ENCODE results near the gene COX7A2L. TPM values are rescaled to one million over a fixed set of nuclear protein-coding genes. Genes with fewer than 3 reads are reported as not detected.
"Not testable (repeated sequence)": the region's sequence is repeated elsewhere in the genome, so short reads cannot be mapped to it uniquely, and the experiment has no call there.

COX7A2L gene
- total RNA-seq, 1 donor = 135 TPM

- H3K4me3 ChIP-seq (ENCODE audit: low read length) = no peak overlapping the region
- H3K27me3 ChIP-seq (ENCODE audit: insufficient read depth, low read length) = no peaks in the 10 kb centered on the region
- H3K4me1 ChIP-seq (ENCODE audit: insufficient read depth, low read length) = no peaks in the 10 kb centered on the region
- no peaks in the 10 kb centered on the region for H3K9me3 ChIP-seq (ENCODE audit: low read depth, low read length)
These were observed 23.0 kb downstream of the COX7A2L start for GRCh38 chr2:42337846-42338566.

- Histone ChIP-seq H3K9me3 (ENCODE audit: low read depth, low read length) (no peaks in the 10 kb centered on the region), H3K4me3 (ENCODE audit: low read length) (no peak overlapping the region), H3K27me3 (ENCODE audit: insufficient read depth, low read length) (no peaks in the 10 kb centered on the region), H3K4me1 (ENCODE audit: insufficient read depth, low read length) (no peaks in the 10 kb centered on the region)
These were observed 23.6 kb downstream of the COX7A2L start for GRCh38 chr2:42337356-42337820.

- no peaks in the 10 kb centered on the region for H3K27me3 ChIP-seq (ENCODE audit: insufficient read depth, low read length)
- H3K4me1 ChIP-seq (ENCODE audit: insufficient read depth, low read length) = no peaks in the 10 kb centered on the region
- H3K4me3 ChIP-seq (ENCODE audit: low read length) = no peak overlapping the region
- H3K9me3 ChIP-seq (ENCODE audit: low read depth, low read length) = no peaks in the 10 kb centered on the region
These were observed 24.6 kb downstream of the COX7A2L start for GRCh38 chr2:42336361-42336965.

DNA sequence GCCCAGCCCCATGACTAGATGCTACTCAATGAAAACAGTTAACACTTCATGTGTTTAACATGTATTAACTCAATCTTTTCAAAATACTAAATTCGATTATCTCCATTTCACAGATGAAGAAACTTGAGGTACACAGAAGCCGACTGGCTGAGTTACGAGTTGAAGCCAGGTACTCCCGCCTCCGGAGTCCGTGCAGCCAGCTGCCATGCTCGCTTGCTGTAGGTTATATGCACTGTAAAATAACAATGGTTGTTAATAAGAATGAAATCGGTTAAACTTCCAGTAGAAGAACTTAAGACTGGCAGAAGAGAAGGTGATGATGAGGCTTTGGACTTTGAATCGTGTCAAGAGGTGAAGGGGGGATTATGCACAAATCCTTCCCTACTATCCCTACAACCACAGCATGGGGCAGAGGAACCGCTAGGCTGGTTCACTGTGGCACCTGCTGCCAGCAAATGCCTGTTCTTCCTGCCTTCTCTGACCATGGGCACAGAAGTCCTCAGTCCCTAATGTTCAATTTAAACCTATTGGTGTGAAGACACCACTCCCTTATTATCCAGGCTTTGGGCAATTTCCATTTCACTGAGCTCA is 25.4 kb downstream of the COX7A2L start:
- Histone ChIP-seq H3K27me3 (ENCODE audit: insufficient read depth, low read length) (no peaks in the 10 kb centered on the region), H3K4me3 (ENCODE audit: low read length) (no peak overlapping the region), H3K9me3 (ENCODE audit: low read depth, low read length) (no peaks in the 10 kb centered on the region), H3K4me1 (ENCODE audit: insufficient read depth, low read length) (no peaks in the 10 kb centered on the region)

GRCh38 chr2:42334865-42335264 is 26.2 kb downstream of the COX7A2L start:
- not testable (repeated sequence) for H3K27me3 ChIP-seq (ENCODE audit: insufficient read depth, low read length); H3K9me3 ChIP-seq (ENCODE audit: low read depth, low read length); H3K4me1 ChIP-seq (ENCODE audit: insufficient read depth, low read length); H3K4me3 ChIP-seq (ENCODE audit: low read length)

DNA sequence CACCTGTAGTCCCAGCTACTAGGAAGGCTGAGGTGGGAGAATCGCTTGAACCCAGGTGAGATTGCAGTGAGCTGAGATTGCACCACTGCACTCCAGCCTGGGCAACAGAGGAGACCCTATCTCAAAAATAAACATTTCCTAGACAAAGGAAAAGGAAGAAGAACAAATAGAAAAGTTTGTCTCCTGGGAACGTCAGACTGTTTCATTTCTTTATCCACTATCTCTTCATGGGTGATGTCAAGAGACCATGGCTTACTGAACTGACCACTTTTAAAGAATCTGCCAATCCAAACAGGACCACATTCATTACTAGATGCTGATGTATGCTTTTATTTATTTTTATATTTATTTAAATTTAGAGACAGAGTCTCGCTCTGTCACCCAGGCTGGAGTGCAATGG is 26.8 kb downstream of the COX7A2L start:
- Histone ChIP-seq H3K4me1 (ENCODE audit: insufficient read depth, low read length) (no peaks in the 10 kb centered on the region), H3K9me3 (ENCODE audit: low read depth, low read length) (no peaks in the 10 kb centered on the region), H3K27me3 (ENCODE audit: insufficient read depth, low read length) (no peaks in the 10 kb centered on the region), H3K4me3 (ENCODE audit: low read length) (no peak overlapping the region)

DNA sequence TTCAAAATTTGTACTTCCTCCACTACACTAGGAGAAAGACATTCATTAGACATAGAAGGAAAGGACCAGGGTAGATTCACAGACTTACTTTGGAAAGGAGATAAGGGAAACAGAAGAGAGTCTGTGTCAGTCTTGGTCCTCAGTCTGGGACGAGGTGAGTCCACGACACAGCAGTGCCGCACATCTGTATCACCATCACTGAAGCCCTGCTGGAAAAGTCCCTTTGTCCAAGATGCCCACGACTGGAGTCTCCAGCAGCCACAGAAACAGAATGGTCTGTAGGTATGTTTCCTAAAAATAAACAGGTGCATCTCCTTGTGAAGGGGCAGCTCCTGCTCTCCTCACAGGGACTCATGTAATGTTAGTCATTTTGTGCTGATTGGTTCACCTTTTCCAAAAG is 27.4 kb downstream of the COX7A2L start:
- Histone ChIP-seq H3K9me3 (ENCODE audit: low read depth, low read length) (no peaks in the 10 kb centered on the region), H3K4me1 (ENCODE audit: insufficient read depth, low read length) (no peaks in the 10 kb centered on the region), H3K4me3 (ENCODE audit: low read length) (no peak overlapping the region), H3K27me3 (ENCODE audit: insufficient read depth, low read length) (no peaks in the 10 kb centered on the region)

- H3K4me1 ChIP-seq (ENCODE audit: insufficient read depth, low read length) = no peaks in the 10 kb centered on the region
These were observed 28.4 kb downstream of the COX7A2L start for GRCh38 chr2:42332575-42332974.

DNA sequence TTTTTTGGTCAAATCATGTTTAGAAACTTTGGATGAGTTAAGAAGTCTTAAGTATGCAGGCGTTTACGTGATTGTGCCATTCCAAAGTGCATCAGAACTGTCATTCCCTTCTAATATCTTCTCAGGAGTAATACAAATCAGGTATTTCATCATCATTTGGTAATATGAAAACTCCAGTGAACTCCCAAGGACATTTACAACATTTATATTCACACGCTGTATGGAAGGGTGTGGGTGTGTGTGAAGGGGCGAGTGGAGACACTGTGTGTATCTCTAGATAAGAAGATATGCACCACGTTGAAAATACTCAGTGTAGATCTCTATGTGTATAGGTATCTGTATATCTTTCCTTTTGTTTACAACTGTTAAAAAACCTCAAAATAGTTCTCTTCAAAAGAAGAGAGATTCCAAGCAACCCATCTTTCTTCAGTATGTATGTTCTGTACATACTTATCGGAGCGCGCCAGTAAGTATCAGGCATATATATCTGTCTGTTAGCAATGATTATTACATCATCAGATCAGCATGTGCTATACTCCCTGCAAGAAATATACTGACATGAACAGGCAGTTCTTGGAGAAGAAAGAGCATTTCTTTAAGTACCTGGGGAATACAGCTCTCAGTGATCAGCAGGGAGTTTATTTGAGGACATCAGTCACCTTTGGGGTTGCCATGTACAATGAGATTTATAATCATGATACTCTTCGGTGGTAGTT is 29.3 kb downstream of the COX7A2L start:
- Histone ChIP-seq H3K4me3 (ENCODE audit: low read length) (no peak overlapping the region), H3K9me3 (ENCODE audit: low read depth, low read length) (no peaks in the 10 kb centered on the region), H3K4me1 (ENCODE audit: insufficient read depth, low read length) (no peaks in the 10 kb centered on the region), H3K27me3 (ENCODE audit: insufficient read depth, low read length) (no peaks in the 10 kb centered on the region)

More at GRCh38 chr2:42332575-42332974, 28.4 kb downstream of the COX7A2L start:
- Histone ChIP-seq H3K9me3 (ENCODE audit: low read depth, low read length) (no peaks in the 10 kb centered on the region), H3K4me3 (ENCODE audit: low read length) (no peak overlapping the region), H3K27me3 (ENCODE audit: insufficient read depth, low read length) (no peaks in the 10 kb centered on the region)

DNA sequence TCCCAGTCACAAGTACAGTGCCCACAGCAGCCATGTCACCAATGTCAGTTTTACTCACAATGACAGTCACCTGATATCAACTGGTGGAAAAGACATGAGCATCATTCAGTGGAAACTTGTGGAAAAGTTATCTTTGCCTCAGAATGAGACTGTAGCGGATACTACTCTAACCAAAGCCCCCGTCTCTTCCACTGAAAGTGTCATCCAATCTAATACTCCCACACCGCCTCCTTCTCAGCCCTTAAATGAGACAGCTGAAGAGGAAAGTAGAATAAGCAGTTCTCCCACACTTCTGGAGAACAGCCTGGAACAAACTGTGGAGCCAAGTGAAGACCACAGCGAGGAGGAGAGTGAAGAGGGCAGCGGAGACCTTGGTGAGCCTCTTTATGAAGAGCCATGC is 31.3 kb downstream of the COX7A2L start:
- Histone ChIP-seq H3K9me3 (ENCODE audit: low read depth, low read length) (no peaks in the 10 kb centered on the region), H3K4me3 (ENCODE audit: low read length) (no peak overlapping the region), H3K4me1 (ENCODE audit: insufficient read depth, low read length) (no peaks in the 10 kb centered on the region), H3K27me3 (ENCODE audit: insufficient read depth, low read length) (no peaks in the 10 kb centered on the region)

DNA sequence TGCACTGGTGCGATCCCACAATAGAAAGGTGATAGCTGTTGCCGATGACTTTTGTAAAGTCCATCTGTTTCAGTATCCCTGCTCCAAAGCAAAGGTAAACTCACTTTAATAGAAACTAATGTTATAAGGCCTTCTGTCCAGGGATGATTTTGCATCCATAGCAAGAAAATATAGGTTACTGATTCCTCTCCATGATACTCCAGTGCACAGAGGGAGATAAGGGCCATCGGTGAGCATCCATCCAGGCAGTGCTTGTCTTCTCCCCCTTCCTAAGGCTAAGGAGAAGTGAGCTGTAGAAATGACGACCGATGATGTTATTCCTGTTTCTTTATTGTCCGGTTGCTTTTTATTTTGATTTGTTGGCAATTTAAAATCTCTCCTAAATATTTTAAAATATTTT is 32.1 kb downstream of the COX7A2L start:
- Histone ChIP-seq H3K9me3 (ENCODE audit: low read depth, low read length) (no peaks in the 10 kb centered on the region), H3K4me1 (ENCODE audit: insufficient read depth, low read length) (no peaks in the 10 kb centered on the region), H3K27me3 (ENCODE audit: insufficient read depth, low read length) (no peaks in the 10 kb centered on the region), H3K4me3 (ENCODE audit: low read length) (no peak overlapping the region)

DNA sequence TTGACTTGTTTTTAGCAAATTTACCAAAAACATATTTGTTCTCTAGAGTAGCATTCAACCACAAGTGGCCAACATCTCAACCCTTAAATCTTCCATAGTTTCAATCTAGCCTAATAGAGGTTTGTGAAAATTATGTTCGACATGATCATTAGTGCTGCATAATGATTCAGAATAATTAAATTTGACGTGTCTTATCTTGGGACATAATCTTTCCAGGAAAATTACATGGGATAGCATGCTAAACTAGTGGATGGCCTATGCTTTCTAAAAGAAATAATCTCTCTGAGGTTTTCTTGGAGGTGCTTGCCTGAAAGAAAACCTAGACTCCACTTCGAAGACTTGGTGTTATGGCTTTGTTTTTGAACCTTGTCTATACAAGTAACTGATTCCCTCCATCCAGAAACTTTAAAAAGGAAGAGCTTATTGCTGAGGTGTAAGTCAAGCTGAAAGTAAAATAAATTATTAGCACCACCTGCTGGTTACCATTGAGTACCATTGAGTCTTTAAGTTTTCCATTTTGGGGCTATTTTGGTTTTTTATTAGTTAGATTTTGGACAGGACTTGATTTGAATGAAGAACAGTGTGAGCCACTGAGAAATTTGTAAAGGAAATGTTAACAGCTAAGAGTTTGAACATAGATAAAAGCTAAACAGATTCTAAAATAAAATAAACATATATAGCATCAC is 32.7 kb downstream of the COX7A2L start:
- Histone ChIP-seq H3K9me3 (ENCODE audit: low read depth, low read length) (no peaks in the 10 kb centered on the region), H3K4me1 (ENCODE audit: insufficient read depth, low read length) (no peaks in the 10 kb centered on the region), H3K4me3 (ENCODE audit: low read length) (no peak overlapping the region)

GRCh38 chr2:42327125-42327524 is 33.9 kb downstream of the COX7A2L start:
- H3K4me3 ChIP-seq (ENCODE audit: low read length) = no peak overlapping the region
- no peaks in the 10 kb centered on the region for H3K4me1 ChIP-seq (ENCODE audit: insufficient read depth, low read length)
- no peaks in the 10 kb centered on the region for H3K27me3 ChIP-seq (ENCODE audit: insufficient read depth, low read length)
- H3K9me3 ChIP-seq (ENCODE audit: low read depth, low read length) = no peaks in the 10 kb centered on the region

More for the DNA sequence above, 32.7 kb downstream of the COX7A2L start:
- no peaks in the 10 kb centered on the region for H3K27me3 ChIP-seq (ENCODE audit: insufficient read depth, low read length)

DNA sequence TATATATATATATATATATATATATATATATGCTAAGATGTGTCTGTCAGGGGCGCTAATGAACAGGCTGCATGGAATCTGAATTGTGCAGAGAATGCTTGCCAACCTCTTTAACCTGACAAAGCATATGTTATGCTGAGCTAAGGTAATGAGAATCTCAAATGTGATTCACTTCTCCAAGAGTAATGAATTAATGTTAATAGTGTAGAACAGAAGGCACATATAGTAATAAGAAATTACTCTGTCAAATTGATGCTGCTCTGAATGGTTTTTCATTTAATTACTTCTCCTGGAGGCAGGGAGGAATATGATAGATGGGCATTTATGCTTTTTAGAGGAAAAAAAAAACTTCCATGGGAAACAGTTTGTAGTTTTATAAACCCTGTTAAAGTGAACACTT is 35.4 kb downstream of the COX7A2L start:
- H3K4me3 ChIP-seq (ENCODE audit: low read length) = no peak overlapping the region
- H3K27me3 ChIP-seq (ENCODE audit: insufficient read depth, low read length) = no peaks in the 10 kb centered on the region
- no peaks in the 10 kb centered on the region for H3K9me3 ChIP-seq (ENCODE audit: low read depth, low read length)
- peaks cover 3% of the 10 kb centered on the region for H3K4me1 ChIP-seq (ENCODE audit: insufficient read depth, low read length)

DNA sequence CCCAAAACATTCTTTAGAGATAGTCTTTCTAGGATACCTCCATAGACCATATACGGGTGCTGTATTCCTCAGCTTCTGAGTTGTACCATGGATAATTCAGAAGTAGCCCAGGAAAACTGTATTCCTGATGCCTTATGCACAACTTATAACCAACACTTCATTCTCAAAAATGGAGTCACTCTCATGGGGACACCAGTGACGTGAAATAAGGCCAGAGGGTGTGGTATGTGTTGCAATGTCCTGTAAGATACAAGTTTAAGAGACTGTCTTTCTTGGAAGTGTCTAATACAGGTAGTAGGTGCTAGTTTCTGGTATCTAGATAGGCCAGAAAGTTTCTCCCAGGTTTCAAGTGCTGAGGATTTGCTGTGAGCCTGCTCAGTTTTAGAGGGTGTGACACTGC is 36.1 kb downstream of the COX7A2L start:
- no peak overlapping the region for H3K4me3 ChIP-seq (ENCODE audit: low read length)
- H3K27me3 ChIP-seq (ENCODE audit: insufficient read depth, low read length) = no peaks in the 10 kb centered on the region
- peaks cover 3% of the 10 kb centered on the region for H3K4me1 ChIP-seq (ENCODE audit: insufficient read depth, low read length)
- H3K9me3 ChIP-seq (ENCODE audit: low read depth, low read length) = no peaks in the 10 kb centered on the region

Measured in mononuclear cell (primary cell).